Trophoblast cell (in vitro differentiated cells and primary cell): ENCODE measurements around the gene TMEM191C.
"Not testable (repeated sequence)": the region's sequence is repeated elsewhere in the genome, so short reads cannot be mapped to it uniquely, and the experiment has no call there.

Experiments used
- DNase-seq, 2 donors: peaks; one replicate each; pipeline ENCODE4 v3.0.0-alpha.2; 2016
- H2AFZ ChIP-seq: 2 replicates; pipeline ENCODE4 v1.6.1; 2013; ENCODE audit warnings: low read length, moderate library complexity, mild to moderate bottlenecking; ENCODE audit not compliant: insufficient read depth, poor library complexity
- H2AK5ac ChIP-seq: 2 replicates; pipeline ENCODE4 v1.6.1; 2013; ENCODE audit warnings: mild to moderate bottlenecking, low read length
- H2BK120ac ChIP-seq: 2 replicates; pipeline ENCODE4 v1.6.1; 2013; ENCODE audit warnings: low read length, mild to moderate bottlenecking, moderate library complexity; ENCODE audit not compliant: insufficient read depth, poor library complexity
- H2BK12ac ChIP-seq: 2 replicates; pipeline ENCODE4 v1.6.1; 2013; ENCODE audit warnings: mild to moderate bottlenecking, low read length, moderate library complexity
- H2BK5ac ChIP-seq: 2 replicates; pipeline ENCODE4 v1.6.1; 2013; ENCODE audit warnings: low read length, low read depth, moderate library complexity, mild to moderate bottlenecking; ENCODE audit not compliant: poor library complexity
- H3K14ac ChIP-seq: 2 replicates; pipeline ENCODE4 v1.6.1; 2013; ENCODE audit warnings: mild to moderate bottlenecking, low read length
- H3K18ac ChIP-seq: 2 replicates; pipeline ENCODE4 v1.6.1; 2013; ENCODE audit warnings: mild to moderate bottlenecking, low read length
- H3K23ac ChIP-seq: 2 replicates; pipeline ENCODE4 v1.6.1; 2013; ENCODE audit warnings: low read length
- H3K27ac ChIP-seq: 2 replicates; pipeline ENCODE4 v1.5.1; 2013; ENCODE audit warnings: low read depth, mild to moderate bottlenecking, inconsistent platforms, low read length, moderate library complexity
- H3K27me3 ChIP-seq: 2 replicates; pipeline ENCODE4 v1.6.1; 2013; ENCODE audit warnings: inconsistent platforms, mild to moderate bottlenecking, low read length, moderate library complexity; ENCODE audit not compliant: insufficient read depth
- H3K36me3 ChIP-seq, 2 experiments: 1 replicate in 1 of 2; 2 replicates in 1 of 2; pipeline ENCODE4 v1.6.1; 2013; ENCODE audit warnings: low read length in 2 of 2, mild to moderate bottlenecking in 2 of 2, moderate library complexity in 1 of 2; ENCODE audit not compliant: insufficient read depth in 2 of 2, control insufficient read depth in 1 of 2
- H3K4ac ChIP-seq: 2 replicates; pipeline ENCODE4 v1.6.1; 2013; ENCODE audit warnings: low read depth, mild to moderate bottlenecking, low read length, moderate library complexity
- H3K4me1 ChIP-seq, 2 experiments: 1 replicate in 1 of 2; 2 replicates in 1 of 2; pipeline ENCODE4 v1.6.1; 2013; ENCODE audit warnings: low read length in 2 of 2, mild to moderate bottlenecking in 2 of 2, moderate library complexity in 1 of 2; ENCODE audit not compliant: insufficient read depth in 2 of 2, control insufficient read depth in 1 of 2
- H3K4me2 ChIP-seq: 2 replicates; pipeline ENCODE4 v1.6.1; 2013; ENCODE audit warnings: inconsistent platforms, mild to moderate bottlenecking, low read length, moderate library complexity
- H3K4me3 ChIP-seq: 2 replicates; pipeline ENCODE4 v1.5.1; 2013; ENCODE audit warnings: mild to moderate bottlenecking, low read depth, low read length, inconsistent platforms
- H3K79me1 ChIP-seq: one replicate; pipeline ENCODE4 v1.6.1; 2013; ENCODE audit warnings: low read length
- H3K79me2 ChIP-seq: 2 replicates; pipeline ENCODE4 v1.6.1; 2013; ENCODE audit warnings: low read length, mild to moderate bottlenecking; ENCODE audit not compliant: control insufficient read depth, insufficient read depth, poor library complexity
- H3K9ac ChIP-seq: 2 replicates; pipeline ENCODE4 v1.6.1; 2013; ENCODE audit warnings: mild to moderate bottlenecking, low read length
- H3K9me3 ChIP-seq: 2 replicates; pipeline ENCODE4 v1.6.1; 2013; ENCODE audit warnings: low read depth, mild to moderate bottlenecking, control low read depth, inconsistent platforms, low read length; ENCODE audit not compliant: insufficient read depth
- H4K12ac ChIP-seq: 2 replicates; pipeline ENCODE4 v1.6.1; 2013; ENCODE audit warnings: low read depth, mild to moderate bottlenecking, low read length, moderate library complexity
- H4K8ac ChIP-seq: 2 replicates; pipeline ENCODE4 v1.6.1; 2013; ENCODE audit warnings: low read depth, mild to moderate bottlenecking, low read length, moderate library complexity
- H4K91ac ChIP-seq: one replicate; pipeline ENCODE4 v1.6.1; 2013; ENCODE audit warnings: low read depth, mild to moderate bottlenecking, low read length, moderate library complexity
- WGBS: extraction: QIAGEN DNeasy Blood & Tissue Kit; methylation state at CpG from one replicate; pipeline ENCODE4 v1.1.7; 2013; ENCODE audit warnings: missing lambda C conversion rate; ENCODE audit not compliant: insufficient read length, insufficient coverage; ENCODE audit errors: extremely low coverage; 5-methylcytosine and 5-hydroxymethylcytosine counted together

Gene TMEM191C

GRCh38 chr22:21516970-21517764 lies 50.0 kb downstream of the TMEM191C start:
- no CpG with 5 or more reads among the region's 115 CpGs for WGBS
- H3K79me2 ChIP-seq, DNase-seq, H3K27me3 ChIP-seq, H3K4me1 ChIP-seq, H2BK120ac ChIP-seq, H3K4me3 ChIP-seq, H3K4ac ChIP-seq, H2AK5ac ChIP-seq, H4K12ac ChIP-seq, H3K14ac ChIP-seq, H3K23ac ChIP-seq, H3K27ac ChIP-seq, H4K91ac ChIP-seq, H2AFZ ChIP-seq, H3K18ac ChIP-seq, H3K9me3 ChIP-seq, H2BK5ac ChIP-seq, H3K4me2 ChIP-seq, H4K8ac ChIP-seq, H2BK12ac ChIP-seq, H3K9ac ChIP-seq, H3K36me3 ChIP-seq, H3K79me1 ChIP-seq: not testable (repeated sequence)
